ENCODE results near the gene SNCAIP. TPM values are rescaled to one million over a fixed set of nuclear protein-coding genes. Genes with fewer than 3 reads are reported as not detected.

Gene SNCAIP
- total and polyA plus RNA-seq, 2 experiments from 2014 or later: 6.1 to 11.9 TPM

DNA sequence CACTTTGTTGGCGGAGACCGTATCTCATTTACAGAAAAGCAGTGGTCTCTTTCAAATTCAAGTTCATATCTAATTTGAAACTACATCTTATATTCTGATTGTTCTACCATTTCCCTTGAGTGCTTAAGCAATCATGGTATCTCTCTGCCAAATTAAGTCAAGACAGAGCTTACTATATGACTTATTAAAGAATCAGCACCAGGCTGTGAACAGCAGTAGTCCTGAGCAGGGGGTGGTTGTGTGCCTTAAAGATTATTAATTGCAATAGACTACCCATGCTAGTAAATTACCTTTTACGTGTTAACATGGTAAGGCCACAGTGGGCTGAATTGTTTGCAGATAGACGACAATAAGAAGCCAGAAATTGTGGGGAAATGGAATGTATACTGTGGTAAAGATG lies 21.5 kb downstream of the SNCAIP start:
- no peak overlapping the region; the same call in 1 of the 2 replicates for H3K27ac ChIP-seq (ENCODE audit: low read depth)
- Mint-ChIP-seq H3K9me3 (no peaks in the 10 kb centered on the region), H3K4me3 (no peak overlapping the region), H3K4me1 (peaks cover 18% of the 10 kb centered on the region), H3K27me3 (ENCODE audit: insufficient read depth, low read depth, poor library complexity) (peaks cover 3% of the 10 kb centered on the region), H3K36me3 (ENCODE audit: low read depth) (no peaks in the 10 kb centered on the region), H3K27ac (0 out of 2 replicates have a peak overlapping the region, but pooled peaks have one; percentile 4)
- peaks cover 14% of the 10 kb centered on the region for H3K4me1 ChIP-seq (ENCODE audit: insufficient read depth)
- no peaks in the 10 kb centered on the region for H4K20me1 ChIP-seq (replicated peaks; ENCODE audit: insufficient read depth)
- ATAC-seq (peak; percentile 33; the same call in 2 of the 3 replicates), DNase-seq (ENCODE audit: low spot score) (no peak)
- H2AFZ ChIP-seq: no peak overlapping the region
- no peaks in the 10 kb centered on the region for H3K36me3 ChIP-seq (ENCODE audit: insufficient read depth)
- no peaks in the 10 kb centered on the region for H3F3A ChIP-seq (replicated peaks; ENCODE audit: low read depth)
- TF ChIP-seq POLR2AphosphoS5 (IDR thresholded peaks at IDR 0.05; ENCODE audit: low read depth): no peak
- no peak for TF ChIP-seq ZNF114 (CRISPR knock-in tag; IDR thresholded peaks at IDR 0.05)
- TF ChIP-seq EZH2 (IDR thresholded peaks at IDR 0.05; ENCODE audit: low read depth, unreplicated experiment): no peak
- TF ChIP-seq, protein P1, sequence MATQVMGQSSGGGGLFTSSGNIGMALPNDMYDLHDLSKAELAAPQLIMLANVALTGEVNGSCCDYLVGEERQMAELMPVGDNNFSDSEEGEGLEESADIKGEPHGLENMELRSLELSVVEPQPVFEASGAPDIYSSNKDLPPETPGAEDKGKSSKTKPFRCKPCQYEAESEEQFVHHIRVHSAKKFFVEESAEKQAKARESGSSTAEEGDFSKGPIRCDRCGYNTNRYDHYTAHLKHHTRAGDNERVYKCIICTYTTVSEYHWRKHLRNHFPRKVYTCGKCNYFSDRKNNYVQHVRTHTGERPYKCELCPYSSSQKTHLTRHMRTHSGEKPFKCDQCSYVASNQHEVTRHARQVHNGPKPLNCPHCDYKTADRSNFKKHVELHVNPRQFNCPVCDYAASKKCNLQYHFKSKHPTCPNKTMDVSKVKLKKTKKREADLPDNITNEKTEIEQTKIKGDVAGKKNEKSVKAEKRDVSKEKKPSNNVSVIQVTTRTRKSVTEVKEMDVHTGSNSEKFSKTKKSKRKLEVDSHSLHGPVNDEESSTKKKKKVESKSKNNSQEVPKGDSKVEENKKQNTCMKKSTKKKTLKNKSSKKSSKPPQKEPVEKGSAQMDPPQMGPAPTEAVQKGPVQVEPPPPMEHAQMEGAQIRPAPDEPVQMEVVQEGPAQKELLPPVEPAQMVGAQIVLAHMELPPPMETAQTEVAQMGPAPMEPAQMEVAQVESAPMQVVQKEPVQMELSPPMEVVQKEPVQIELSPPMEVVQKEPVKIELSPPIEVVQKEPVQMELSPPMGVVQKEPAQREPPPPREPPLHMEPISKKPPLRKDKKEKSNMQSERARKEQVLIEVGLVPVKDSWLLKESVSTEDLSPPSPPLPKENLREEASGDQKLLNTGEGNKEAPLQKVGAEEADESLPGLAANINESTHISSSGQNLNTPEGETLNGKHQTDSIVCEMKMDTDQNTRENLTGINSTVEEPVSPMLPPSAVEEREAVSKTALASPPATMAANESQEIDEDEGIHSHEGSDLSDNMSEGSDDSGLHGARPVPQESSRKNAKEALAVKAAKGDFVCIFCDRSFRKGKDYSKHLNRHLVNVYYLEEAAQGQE (IDR thresholded peaks at IDR 0.05; ENCODE audit: unreplicated experiment): no peak
- TF ChIP-seq JUNB (IDR thresholded peaks at IDR 0.05; ENCODE audit: unreplicated experiment): no peak
- no peak for TF ChIP-seq EZH2phosphoT487 (IDR thresholded peaks at IDR 0.05; ENCODE audit: unreplicated experiment)
- TF ChIP-seq CREB1 (CRISPR knock-in tag; IDR thresholded peaks at IDR 0.05; ENCODE audit: low read depth): no peak
- TF ChIP-seq, protein P2, sequence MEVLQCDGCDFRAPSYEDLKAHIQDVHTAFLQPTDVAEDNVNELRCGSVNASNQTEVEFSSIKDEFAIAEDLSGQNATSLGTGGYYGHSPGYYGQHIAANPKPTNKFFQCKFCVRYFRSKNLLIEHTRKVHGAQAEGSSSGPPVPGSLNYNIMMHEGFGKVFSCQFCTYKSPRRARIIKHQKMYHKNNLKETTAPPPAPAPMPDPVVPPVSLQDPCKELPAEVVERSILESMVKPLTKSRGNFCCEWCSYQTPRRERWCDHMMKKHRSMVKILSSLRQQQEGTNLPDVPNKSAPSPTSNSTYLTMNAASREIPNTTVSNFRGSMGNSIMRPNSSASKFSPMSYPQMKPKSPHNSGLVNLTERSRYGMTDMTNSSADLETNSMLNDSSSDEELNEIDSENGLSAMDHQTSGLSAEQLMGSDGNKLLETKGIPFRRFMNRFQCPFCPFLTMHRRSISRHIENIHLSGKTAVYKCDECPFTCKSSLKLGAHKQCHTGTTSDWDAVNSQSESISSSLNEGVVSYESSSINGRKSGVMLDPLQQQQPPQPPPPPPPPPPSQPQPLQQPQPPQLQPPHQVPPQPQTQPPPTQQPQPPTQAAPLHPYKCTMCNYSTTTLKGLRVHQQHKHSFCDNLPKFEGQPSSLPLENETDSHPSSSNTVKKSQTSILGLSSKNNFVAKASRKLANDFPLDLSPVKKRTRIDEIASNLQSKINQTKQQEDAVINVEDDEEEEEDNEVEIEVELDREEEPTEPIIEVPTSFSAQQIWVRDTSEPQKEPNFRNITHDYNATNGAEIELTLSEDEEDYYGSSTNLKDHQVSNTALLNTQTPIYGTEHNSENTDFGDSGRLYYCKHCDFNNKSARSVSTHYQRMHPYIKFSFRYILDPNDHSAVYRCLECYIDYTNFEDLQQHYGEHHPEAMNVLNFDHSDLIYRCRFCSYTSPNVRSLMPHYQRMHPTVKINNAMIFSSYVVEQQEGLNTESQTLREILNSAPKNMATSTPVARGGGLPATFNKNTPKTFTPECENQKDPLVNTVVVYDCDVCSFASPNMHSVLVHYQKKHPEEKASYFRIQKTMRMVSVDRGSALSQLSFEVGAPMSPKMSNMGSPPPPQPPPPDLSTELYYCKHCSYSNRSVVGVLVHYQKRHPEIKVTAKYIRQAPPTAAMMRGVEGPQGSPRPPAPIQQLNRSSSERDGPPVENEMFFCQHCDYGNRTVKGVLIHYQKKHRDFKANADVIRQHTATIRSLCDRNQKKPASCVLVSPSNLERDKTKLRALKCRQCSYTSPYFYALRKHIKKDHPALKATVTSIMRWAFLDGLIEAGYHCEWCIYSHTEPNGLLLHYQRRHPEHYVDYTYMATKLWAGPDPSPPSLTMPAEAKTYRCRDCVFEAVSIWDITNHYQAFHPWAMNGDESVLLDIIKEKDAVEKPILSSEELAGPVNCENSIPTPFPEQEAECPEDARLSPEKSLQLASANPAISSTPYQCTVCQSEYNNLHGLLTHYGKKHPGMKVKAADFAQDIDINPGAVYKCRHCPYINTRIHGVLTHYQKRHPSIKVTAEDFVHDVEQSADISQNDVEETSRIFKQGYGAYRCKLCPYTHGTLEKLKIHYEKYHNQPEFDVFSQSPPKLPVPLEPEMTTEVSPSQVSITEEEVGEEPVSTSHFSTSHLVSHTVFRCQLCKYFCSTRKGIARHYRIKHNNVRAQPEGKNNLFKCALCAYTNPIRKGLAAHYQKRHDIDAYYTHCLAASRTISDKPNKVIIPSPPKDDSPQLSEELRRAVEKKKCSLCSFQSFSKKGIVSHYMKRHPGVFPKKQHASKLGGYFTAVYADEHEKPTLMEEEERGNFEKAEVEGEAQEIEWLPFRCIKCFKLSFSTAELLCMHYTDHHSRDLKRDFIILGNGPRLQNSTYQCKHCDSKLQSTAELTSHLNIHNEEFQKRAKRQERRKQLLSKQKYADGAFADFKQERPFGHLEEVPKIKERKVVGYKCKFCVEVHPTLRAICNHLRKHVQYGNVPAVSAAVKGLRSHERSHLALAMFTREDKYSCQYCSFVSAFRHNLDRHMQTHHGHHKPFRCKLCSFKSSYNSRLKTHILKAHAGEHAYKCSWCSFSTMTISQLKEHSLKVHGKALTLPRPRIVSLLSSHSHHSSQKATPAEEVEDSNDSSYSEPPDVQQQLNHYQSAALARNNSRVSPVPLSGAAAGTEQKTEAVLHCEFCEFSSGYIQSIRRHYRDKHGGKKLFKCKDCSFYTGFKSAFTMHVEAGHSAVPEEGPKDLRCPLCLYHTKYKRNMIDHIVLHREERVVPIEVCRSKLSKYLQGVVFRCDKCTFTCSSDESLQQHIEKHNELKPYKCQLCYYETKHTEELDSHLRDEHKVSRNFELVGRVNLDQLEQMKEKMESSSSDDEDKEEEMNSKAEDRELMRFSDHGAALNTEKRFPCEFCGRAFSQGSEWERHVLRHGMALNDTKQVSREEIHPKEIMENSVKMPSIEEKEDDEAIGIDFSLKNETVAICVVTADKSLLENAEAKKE (CRISPR knock-in tag; IDR thresholded peaks at IDR 0.05): no peak
- TF ChIP-seq NANOG (IDR thresholded peaks at IDR 0.05; ENCODE audit: borderline replicate concordance): no peak
- TF ChIP-seq ZNF331 (CRISPR knock-in tag; IDR thresholded peaks at IDR 0.05; ENCODE audit: low read depth): no peak
- TF ChIP-seq, protein P3, sequence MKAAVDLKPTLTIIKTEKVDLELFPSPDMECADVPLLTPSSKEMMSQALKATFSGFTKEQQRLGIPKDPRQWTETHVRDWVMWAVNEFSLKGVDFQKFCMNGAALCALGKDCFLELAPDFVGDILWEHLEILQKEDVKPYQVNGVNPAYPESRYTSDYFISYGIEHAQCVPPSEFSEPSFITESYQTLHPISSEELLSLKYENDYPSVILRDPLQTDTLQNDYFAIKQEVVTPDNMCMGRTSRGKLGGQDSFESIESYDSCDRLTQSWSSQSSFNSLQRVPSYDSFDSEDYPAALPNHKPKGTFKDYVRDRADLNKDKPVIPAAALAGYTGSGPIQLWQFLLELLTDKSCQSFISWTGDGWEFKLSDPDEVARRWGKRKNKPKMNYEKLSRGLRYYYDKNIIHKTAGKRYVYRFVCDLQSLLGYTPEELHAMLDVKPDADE (IDR thresholded peaks at IDR 0.05): no peak
- no peak for TF ChIP-seq CTCF (conservative IDR thresholded peaks at IDR 0.05; ENCODE audit: low read depth in 2 of 2)
- no peak for TF ChIP-seq STAT1 (IDR thresholded peaks at IDR 0.05; ENCODE audit: unreplicated experiment)
- peak overlapping the region; percentile 18; the same call in 1 of the 2 replicates for H3K4me2 ChIP-seq
- H3K79me2 ChIP-seq (replicated peaks; ENCODE audit: insufficient read depth): no peaks in the 10 kb centered on the region
- H3K4me3 ChIP-seq: no peak overlapping the region
- no peaks in the 10 kb centered on the region for H3K9me2 ChIP-seq (ENCODE audit: insufficient read depth)
- no peaks in the 10 kb centered on the region for H3K27me3 ChIP-seq (ENCODE audit: insufficient read depth)

All from GM23338 (cell line).